22Rv1 (cell line): ENCODE data around the gene CAND1.

Experiments
- H3K27ac ChIP-seq: fragments of 450-650 bp; 2 replicates; pipeline ENCODE4 v1.5.1; 2017
- CTCF ChIP-seq: fragments of 450-650 bp; IDR thresholded peaks from 2 replicates; pipeline ENCODE4 v1.5.1; 2017; ENCODE audit warnings: mild to moderate bottlenecking
- ZFX ChIP-seq: fragments of 450-650 bp; IDR thresholded peaks from 2 replicates; pipeline ENCODE4 v1.6.1; 2017; ENCODE audit warnings: antibody characterized with exemption, borderline replicate concordance

Gene CAND1

GRCh38 chr12:67354966-67355365 lies 85.8 kb downstream of the CAND1 start:
- TF ChIP-seq ZFX (no peak), CTCF (no peak)
- no peak overlapping the region for H3K27ac ChIP-seq

GRCh38 chr12:67355428-67356379 lies 86.5 kb downstream of the CAND1 start:
- TF ChIP-seq ZFX = no peak
- TF ChIP-seq CTCF = peak; percentile 77
- no peak overlapping the region for H3K27ac ChIP-seq

- no peak overlapping the region for H3K27ac ChIP-seq
- TF ChIP-seq CTCF (no peak), ZFX (no peak)
Measured at GRCh38 chr12:67356380-67356774, 87.2 kb downstream of the CAND1 start.

- no peak overlapping the region for H3K27ac ChIP-seq
- no peak for TF ChIP-seq ZFX
- no peak for TF ChIP-seq CTCF
Measured at GRCh38 chr12:67357376-67358125, 88.4 kb downstream of the CAND1 start.

GRCh38 chr12:67358781-67359338 lies 89.7 kb downstream of the CAND1 start:
- no peak for TF ChIP-seq ZFX
- TF ChIP-seq CTCF = no peak
- no peak overlapping the region for H3K27ac ChIP-seq

- H3K27ac ChIP-seq = no peak overlapping the region
- no peak for TF ChIP-seq CTCF
- TF ChIP-seq ZFX = no peak
Measured at GRCh38 chr12:67362526-67362925, 93.4 kb downstream of the CAND1 start.

- no peak for TF ChIP-seq CTCF
- no peak for TF ChIP-seq ZFX
- no peak overlapping the region for H3K27ac ChIP-seq
Measured at GRCh38 chr12:67364228-67364627, 95.1 kb downstream of the CAND1 start.
